ENCODE data around the gene RUSF1.
A peak's percentile ranks its signal among the peaks of the same experiment; 100 is the strongest.
"Not testable (repeated sequence)": the region's sequence is repeated elsewhere in the genome, so short reads cannot be mapped to it uniquely, and the experiment has no call there.

Gene RUSF1

DNA sequence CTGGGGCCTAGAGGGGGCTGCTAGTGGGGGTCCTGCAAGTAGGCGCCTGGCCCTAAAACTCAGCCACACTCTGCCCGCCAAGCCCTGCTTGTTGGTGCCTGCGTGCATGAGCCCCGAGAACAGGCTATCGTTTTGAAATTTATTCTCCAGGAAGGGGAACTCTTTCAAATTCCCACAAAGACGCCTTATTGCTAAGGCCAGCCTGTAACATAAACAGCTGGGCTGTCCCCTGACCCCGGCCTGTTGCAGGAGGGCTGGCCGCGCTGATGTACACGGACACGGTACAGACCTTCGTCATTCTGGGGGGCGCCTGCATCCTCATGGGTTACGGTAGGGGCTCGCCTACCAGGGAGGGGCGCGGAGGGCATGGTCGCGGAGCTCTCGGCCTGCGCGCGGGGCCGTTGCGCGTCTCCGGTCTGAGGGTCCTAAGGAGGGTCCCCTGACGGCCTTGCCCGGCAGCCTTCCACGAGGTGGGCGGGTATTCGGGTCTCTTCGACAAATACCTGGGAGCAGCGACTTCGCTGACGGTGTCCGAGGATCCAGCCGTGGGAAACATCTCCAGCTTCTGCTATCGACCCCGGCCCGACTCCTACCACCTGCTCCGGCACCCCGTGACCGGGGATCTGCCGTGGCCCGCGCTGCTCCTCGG, 21.0 kb downstream of the RUSF1 start:
- peaks cover 18% of the 10 kb centered on the region for H3K4me1 ChIP-seq (ENCODE audit: control insufficient read depth, insufficient read depth, low read length)
- H3K27ac ChIP-seq (ENCODE audit: low read length) = no peak overlapping the region

DNA sequence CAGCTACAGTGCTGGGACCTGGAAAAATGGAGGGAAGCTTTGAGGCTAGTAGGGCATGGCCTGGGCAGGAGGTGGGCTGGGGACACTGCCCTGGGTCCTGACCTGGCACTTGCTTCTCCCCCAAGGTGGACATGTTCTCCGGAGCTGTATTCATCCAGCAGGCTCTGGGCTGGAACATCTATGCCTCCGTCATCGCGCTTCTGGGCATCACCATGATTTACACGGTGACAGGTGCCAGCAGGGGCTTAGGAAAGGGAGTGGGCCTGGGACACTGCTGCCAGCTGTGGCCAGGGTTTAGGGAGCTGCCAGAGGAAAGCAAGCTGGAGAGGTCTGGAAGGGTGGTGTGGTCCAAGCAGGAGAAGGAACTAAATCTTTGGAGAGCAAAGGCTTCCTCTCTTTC, 22.1 kb downstream of the RUSF1 start:
- H3K36me3 ChIP-seq (ENCODE audit: control insufficient read depth in 2 of 2, insufficient read depth in 2 of 2, low read length in 2 of 2) = peaks cover 0 to 6% of the 10 kb centered on the region in 2 donors
- H3K4me1 ChIP-seq (ENCODE audit: control insufficient read depth, insufficient read depth, low read length) = peaks cover 19% of the 10 kb centered on the region
- H3K4me3 ChIP-seq (ENCODE audit: low read length in 2 of 2) = no peak overlapping the region
- no peaks in the 10 kb centered on the region for H3K9me3 ChIP-seq (ENCODE audit: control insufficient read depth in 2 of 2, low read length in 2 of 2)
- peaks cover 25 to 31% of the 10 kb centered on the region in 2 donors for H3K27me3 ChIP-seq (ENCODE audit: control insufficient read depth in 1 of 2, insufficient read depth in 2 of 2, low read length in 2 of 2)
- H3K27ac ChIP-seq (ENCODE audit: low read length) = no peak overlapping the region
- no peak overlapping the region for H3K9ac ChIP-seq (ENCODE audit: low read length in 2 of 2)

More for the DNA sequence above, 21.0 kb downstream of the RUSF1 start:
- H3K36me3 ChIP-seq (ENCODE audit: control insufficient read depth in 2 of 2, insufficient read depth in 2 of 2, low read length in 2 of 2) = peaks cover 6 to 13% of the 10 kb centered on the region in 2 donors
- peaks cover 25 to 31% of the 10 kb centered on the region in 2 donors for H3K27me3 ChIP-seq (ENCODE audit: control insufficient read depth in 1 of 2, insufficient read depth in 2 of 2, low read length in 2 of 2)
- peak overlapping the region in 1 of 2 donors; percentile 8 for H3K9ac ChIP-seq (ENCODE audit: low read length in 2 of 2)
- no peaks in the 10 kb centered on the region for H3K9me3 ChIP-seq (ENCODE audit: control insufficient read depth in 2 of 2, low read length in 2 of 2)
- H3K4me3 ChIP-seq (ENCODE audit: low read length in 2 of 2) = peak overlapping the region; percentile 68 to 76

DNA sequence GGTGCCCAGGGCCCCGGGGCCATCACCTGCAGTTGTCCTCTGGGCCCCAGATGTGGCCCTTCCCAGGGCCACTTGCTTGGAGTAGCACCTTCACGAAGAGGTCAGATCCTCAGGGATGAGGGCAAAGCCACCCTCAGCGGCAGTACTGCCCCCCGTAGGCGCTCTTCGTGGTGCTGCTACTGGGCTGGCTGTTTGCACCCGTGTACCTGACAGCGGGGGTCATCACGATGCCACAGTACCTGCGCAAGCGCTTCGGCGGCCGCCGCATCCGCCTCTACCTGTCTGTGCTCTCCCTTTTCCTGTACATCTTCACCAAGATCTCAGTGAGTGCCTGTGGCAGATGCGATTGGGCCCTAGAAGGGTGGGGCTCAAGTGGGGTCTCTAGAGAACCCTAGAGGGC, 22.6 kb downstream of the RUSF1 start:
- Histone ChIP-seq H3K27me3 (ENCODE audit: control insufficient read depth in 1 of 2, insufficient read depth in 2 of 2, low read length in 2 of 2) (peaks cover 25 to 31% of the 10 kb centered on the region in 2 donors), H3K27ac (ENCODE audit: low read length) (no peak overlapping the region)

DNA sequence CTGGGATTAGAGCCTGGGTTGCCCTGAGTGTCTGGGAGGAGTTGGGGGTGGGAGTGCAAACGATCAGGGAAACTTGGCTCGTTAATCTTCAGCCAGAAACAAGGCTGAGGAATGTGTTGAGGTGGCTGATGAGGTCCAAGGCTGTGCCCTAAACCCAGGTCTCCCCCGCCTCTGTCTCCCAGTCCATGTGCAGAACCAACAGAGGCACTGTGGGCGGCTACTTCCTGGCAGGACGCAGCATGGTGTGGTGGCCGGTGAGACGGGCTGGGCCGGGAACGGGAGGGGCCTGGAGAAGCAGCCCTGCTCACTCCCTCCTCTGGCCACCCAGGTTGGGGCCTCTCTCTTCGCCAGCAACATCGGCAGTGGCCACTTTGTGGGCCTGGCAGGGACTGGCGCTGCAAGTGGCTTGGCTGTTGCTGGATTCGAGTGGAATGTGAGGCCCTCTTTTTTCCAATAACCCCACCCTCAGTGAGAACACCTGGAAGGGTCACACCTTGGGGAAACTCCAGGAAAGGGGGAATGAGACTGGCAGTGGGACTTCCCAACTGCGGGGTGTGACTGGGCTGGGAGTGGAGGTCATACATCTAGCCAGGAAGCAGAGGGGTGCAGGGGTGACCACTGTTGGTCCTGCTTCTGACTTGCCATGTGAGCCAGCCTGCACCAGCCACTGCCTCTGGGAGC, 23.6 kb downstream of the RUSF1 start:
- Histone ChIP-seq H3K9me3 (ENCODE audit: control insufficient read depth in 2 of 2, low read length in 2 of 2) (no peaks in the 10 kb centered on the region), H3K4me1 (ENCODE audit: control insufficient read depth, insufficient read depth, low read length) (peaks cover 22% of the 10 kb centered on the region), H3K27me3 (ENCODE audit: control insufficient read depth in 1 of 2, insufficient read depth in 2 of 2, low read length in 2 of 2) (peaks cover 25 to 31% of the 10 kb centered on the region in 2 donors), H3K36me3 (ENCODE audit: control insufficient read depth in 2 of 2, insufficient read depth in 2 of 2, low read length in 2 of 2) (peaks cover 0 to 2% of the 10 kb centered on the region in 2 donors), H3K27ac (ENCODE audit: low read length) (no peak overlapping the region), H3K9ac (ENCODE audit: low read length in 2 of 2) (no peak overlapping the region), H3K4me3 (ENCODE audit: low read length in 2 of 2) (no peak overlapping the region)

More for the DNA sequence above, 22.6 kb downstream of the RUSF1 start:
- peaks cover 20% of the 10 kb centered on the region for H3K4me1 ChIP-seq (ENCODE audit: control insufficient read depth, insufficient read depth, low read length)
- H3K9me3 ChIP-seq (ENCODE audit: control insufficient read depth in 2 of 2, low read length in 2 of 2) = no peaks in the 10 kb centered on the region
- H3K36me3 ChIP-seq (ENCODE audit: control insufficient read depth in 2 of 2, insufficient read depth in 2 of 2, low read length in 2 of 2) = peaks cover 0 to 4% of the 10 kb centered on the region in 2 donors
- H3K4me3 ChIP-seq (ENCODE audit: low read length in 2 of 2) = no peak overlapping the region
- H3K9ac ChIP-seq (ENCODE audit: low read length in 2 of 2) = no peak overlapping the region

DNA sequence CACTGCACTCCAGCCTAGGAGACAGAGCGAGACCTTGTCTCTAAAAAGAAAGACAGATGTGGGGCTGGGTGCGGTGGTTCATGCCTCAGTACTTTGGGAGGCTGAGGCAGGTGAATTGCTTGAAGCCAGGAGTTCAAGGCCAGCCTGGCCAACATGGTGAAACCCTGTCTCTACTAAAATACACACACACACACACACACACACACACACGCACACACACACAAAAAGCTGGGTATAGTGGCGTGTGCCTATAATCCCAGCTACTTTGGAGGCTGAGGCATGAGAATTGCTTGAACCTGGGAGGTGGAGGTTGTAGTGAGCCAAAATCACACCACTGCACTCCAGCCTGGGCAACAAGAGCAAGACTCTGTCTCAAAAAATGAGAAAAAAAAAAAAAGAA, 24.1 kb downstream of the RUSF1 start:
- H3K36me3 ChIP-seq (ENCODE audit: control insufficient read depth in 2 of 2, insufficient read depth in 2 of 2, low read length in 2 of 2); H3K9ac ChIP-seq (ENCODE audit: low read length in 2 of 2); H3K9me3 ChIP-seq (ENCODE audit: control insufficient read depth in 2 of 2, low read length in 2 of 2); H3K4me3 ChIP-seq (ENCODE audit: low read length in 2 of 2); H3K27ac ChIP-seq (ENCODE audit: low read length): not testable (repeated sequence)
- Histone ChIP-seq H3K4me1 (ENCODE audit: control insufficient read depth, insufficient read depth, low read length) (peaks cover 22% of the 10 kb centered on the region), H3K27me3 (ENCODE audit: control insufficient read depth in 1 of 2, insufficient read depth in 2 of 2, low read length in 2 of 2) (peaks cover 25 to 31% of the 10 kb centered on the region in 2 donors)

DNA sequence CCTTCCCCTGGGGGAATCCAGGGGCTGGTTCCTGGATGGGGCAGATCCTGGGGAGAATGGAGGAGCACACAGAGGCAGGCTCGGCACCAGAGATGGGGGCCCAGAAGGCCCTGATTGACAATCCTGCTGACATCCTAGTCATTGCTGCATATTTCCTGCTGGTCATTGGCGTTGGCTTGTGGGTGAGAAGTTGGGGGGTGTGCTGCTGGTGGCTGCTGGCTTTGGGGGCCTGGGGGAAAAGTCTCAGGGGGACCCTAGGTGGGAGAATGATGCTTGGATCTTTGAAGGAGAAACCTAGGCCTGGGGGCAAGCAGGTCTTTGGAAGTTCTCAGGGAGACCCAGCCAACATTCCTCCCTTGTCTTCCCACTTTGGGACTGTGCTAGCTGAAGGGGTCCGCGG, 25.1 kb downstream of the RUSF1 start, which contains the start of gene SLC5A2:
Gene SLC5A2, plus strand, starts transcription at position 43 of the 400 bp plus-strand sequence. Its CDS starts 14 bp downstream, at position 57.
- peaks cover 14% of the 10 kb centered on the region for H3K4me1 ChIP-seq (ENCODE audit: control insufficient read depth, insufficient read depth, low read length)
- H3K27me3 ChIP-seq (ENCODE audit: control insufficient read depth in 1 of 2, insufficient read depth in 2 of 2, low read length in 2 of 2) = peaks cover 21 to 27% of the 10 kb centered on the region in 2 donors
- no peak within 1 kb of the TSS for H3K4me3 ChIP-seq (ENCODE audit: low read length in 2 of 2)
- H3K36me3 ChIP-seq (ENCODE audit: control insufficient read depth in 2 of 2, insufficient read depth in 2 of 2, low read length in 2 of 2) = peaks cover 0 to 4% of the 10 kb centered on the region in 2 donors
- H3K27ac ChIP-seq (ENCODE audit: low read length) = no peak within 1 kb of the TSS
- no peaks in the 10 kb centered on the region for H3K9me3 ChIP-seq (ENCODE audit: control insufficient read depth in 2 of 2, low read length in 2 of 2)
- no peak within 1 kb of the TSS for H3K9ac ChIP-seq (ENCODE audit: low read length in 2 of 2)

DNA sequence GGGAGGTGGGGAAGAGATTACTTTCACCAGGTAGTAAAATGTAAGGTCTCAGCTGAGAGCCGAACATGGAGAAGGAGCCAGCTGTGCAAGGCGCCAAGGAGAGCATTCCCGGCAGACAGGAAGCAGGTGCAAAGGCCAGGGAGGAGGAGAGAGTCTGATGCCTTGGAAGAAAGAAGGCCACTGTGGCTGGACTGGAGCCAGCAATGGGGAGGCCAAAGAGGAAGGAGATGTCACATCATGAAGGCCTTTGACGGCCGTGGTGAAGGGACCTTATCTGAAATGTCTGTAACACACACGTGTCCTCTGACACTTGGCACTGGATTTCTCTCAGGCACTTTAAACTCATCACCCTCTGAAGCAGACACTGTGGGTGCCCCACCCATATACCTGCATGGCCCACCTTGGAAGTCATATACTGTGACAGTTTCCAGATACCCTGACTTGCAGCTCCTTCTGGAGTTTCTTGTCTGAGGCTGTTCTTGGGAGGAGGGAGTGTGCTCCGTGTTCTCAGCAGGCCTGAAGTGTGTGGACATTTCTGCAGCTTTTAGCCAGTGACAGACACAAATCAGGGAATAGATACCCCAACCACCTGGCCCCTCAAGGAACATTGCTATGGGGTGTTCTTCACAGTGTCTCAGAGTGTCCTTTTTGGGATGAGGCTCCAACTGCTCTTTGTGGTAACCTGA, 27.2 kb downstream of the RUSF1 start:
- Histone ChIP-seq H3K27ac (ENCODE audit: low read length) (peak overlapping the region; percentile 37), H3K27me3 (ENCODE audit: control insufficient read depth in 1 of 2, insufficient read depth in 2 of 2, low read length in 2 of 2) (peaks cover 8 to 10% of the 10 kb centered on the region in 2 donors), H3K4me1 (ENCODE audit: control insufficient read depth, insufficient read depth, low read length) (peaks cover 20% of the 10 kb centered on the region), H3K4me3 (ENCODE audit: low read length in 2 of 2) (no peak overlapping the region), H3K36me3 (ENCODE audit: control insufficient read depth in 2 of 2, insufficient read depth in 2 of 2, low read length in 2 of 2) (peaks cover 4 to 8% of the 10 kb centered on the region in 2 donors), H3K9me3 (ENCODE audit: control insufficient read depth in 2 of 2, low read length in 2 of 2) (no peaks in the 10 kb centered on the region), H3K9ac (ENCODE audit: low read length in 2 of 2) (no peak overlapping the region)

DNA sequence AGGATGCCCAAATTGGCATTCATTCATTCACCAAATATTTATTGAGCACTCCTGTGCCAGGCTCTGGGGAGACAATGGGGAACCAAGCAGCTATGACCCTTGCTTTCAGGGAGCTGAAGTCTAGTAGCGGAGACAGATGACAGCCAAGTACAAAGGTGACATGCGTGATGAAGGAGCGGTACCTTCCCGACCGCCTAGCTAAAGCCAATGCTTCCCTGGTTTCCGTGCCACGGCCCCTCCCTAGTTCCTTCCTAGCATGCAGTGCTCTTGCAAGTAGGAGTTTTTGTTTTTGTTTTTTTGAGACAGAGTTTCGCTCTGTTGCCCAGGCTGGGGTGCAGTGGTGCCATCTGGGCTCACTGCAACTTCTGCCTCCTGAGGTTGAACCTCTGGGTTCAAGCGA, 28.4 kb downstream of the RUSF1 start:
- Histone ChIP-seq H3K4me1 (ENCODE audit: control insufficient read depth, insufficient read depth, low read length) (peaks cover 30% of the 10 kb centered on the region), H3K9me3 (ENCODE audit: control insufficient read depth in 2 of 2, low read length in 2 of 2) (no peaks in the 10 kb centered on the region), H3K27me3 (ENCODE audit: control insufficient read depth in 1 of 2, insufficient read depth in 2 of 2, low read length in 2 of 2) (no peaks in the 10 kb centered on the region), H3K4me3 (ENCODE audit: low read length in 2 of 2) (no peak overlapping the region), H3K9ac (ENCODE audit: low read length in 2 of 2) (no peak overlapping the region), H3K27ac (ENCODE audit: low read length) (peak overlapping the region; percentile 24), H3K36me3 (ENCODE audit: control insufficient read depth in 2 of 2, insufficient read depth in 2 of 2, low read length in 2 of 2) (peaks cover 11 to 17% of the 10 kb centered on the region in 2 donors)

DNA sequence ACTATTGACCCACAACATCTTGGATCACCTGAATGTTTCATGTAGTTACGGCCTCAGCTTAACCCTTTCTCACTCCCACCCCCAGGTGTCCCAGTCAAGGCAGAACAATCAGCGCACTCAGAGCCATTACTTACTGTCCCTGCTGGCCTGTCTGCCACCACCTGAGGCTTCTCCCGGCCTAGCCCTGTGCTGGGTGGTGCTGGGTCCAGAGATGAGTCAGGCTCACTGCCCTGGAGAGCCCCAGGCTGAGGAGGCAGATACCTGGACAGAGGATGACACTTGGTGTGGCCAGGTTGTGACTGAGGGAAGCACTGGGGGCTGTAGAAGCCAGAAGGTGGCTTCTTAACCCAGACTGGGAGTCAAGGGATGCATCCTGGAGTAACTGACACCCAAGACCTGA, 29.2 kb downstream of the RUSF1 start:
- Histone ChIP-seq H3K9me3 (ENCODE audit: control insufficient read depth in 2 of 2, low read length in 2 of 2) (no peaks in the 10 kb centered on the region), H3K36me3 (ENCODE audit: control insufficient read depth in 2 of 2, insufficient read depth in 2 of 2, low read length in 2 of 2) (peaks cover 19 to 24% of the 10 kb centered on the region in 2 donors), H3K9ac (ENCODE audit: low read length in 2 of 2) (no peak overlapping the region), H3K4me1 (ENCODE audit: control insufficient read depth, insufficient read depth, low read length) (peaks cover 37% of the 10 kb centered on the region), H3K27ac (ENCODE audit: low read length) (peak overlapping the region; percentile 24), H3K4me3 (ENCODE audit: low read length in 2 of 2) (no peak overlapping the region), H3K27me3 (ENCODE audit: control insufficient read depth in 1 of 2, insufficient read depth in 2 of 2, low read length in 2 of 2) (no peaks in the 10 kb centered on the region)

DNA sequence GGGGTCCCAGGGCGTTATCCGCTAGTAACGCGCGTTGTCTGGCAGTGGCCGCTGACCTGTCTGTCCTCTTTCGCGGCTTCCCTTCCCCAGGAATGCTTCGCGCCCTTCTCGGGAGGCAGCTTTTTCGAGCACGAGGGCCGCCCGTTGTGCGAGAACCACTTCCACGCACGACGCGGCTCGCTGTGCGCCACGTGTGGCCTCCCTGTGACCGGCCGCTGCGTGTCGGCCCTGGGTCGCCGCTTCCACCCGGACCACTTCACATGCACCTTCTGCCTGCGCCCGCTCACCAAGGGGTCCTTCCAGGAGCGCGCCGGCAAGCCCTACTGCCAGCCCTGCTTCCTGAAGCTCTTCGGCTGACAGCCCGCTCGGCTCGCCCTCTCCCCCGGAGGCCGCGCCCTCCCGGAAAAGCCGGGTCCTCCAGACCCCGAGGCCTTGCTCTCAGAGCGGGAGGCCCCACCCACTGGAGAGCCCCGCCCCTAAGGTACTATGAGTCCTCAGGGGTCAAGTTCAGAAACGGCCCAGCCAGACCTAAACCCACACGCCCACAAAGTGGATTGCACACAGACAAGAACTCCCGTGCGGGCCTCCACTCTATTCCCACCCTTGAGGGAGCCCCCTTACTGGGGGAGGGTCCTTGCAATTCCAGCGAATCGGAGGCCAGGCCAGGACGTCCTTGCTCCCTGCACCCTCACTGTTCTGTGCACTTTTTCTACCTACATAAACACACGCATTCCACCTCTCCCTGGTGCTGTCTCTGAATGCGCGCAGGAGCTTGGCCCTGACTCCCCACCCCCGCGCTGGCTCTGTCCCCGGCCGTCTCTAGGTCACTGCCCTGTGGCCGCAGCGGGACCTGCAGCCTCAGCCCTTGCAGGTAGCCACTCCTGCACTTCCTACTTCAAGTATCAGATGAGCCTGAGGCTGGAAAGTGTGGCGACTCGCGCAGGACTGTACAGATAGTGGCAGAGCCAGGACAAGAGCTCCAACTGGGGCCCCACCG, 30.7 kb downstream of the RUSF1 start:
- Histone ChIP-seq H3K9ac (ENCODE audit: low read length in 2 of 2) (no peak overlapping the region), H3K36me3 (ENCODE audit: control insufficient read depth in 2 of 2, insufficient read depth in 2 of 2, low read length in 2 of 2) (peaks cover 24 to 32% of the 10 kb centered on the region in 2 donors), H3K4me3 (ENCODE audit: low read length in 2 of 2) (peak overlapping the region in 1 of 2 donors; percentile 29), H3K9me3 (ENCODE audit: control insufficient read depth in 2 of 2, low read length in 2 of 2) (no peaks in the 10 kb centered on the region), H3K27me3 (ENCODE audit: control insufficient read depth in 1 of 2, insufficient read depth in 2 of 2, low read length in 2 of 2) (no peaks in the 10 kb centered on the region), H3K4me1 (ENCODE audit: control insufficient read depth, insufficient read depth, low read length) (peaks cover 49% of the 10 kb centered on the region), H3K27ac (ENCODE audit: low read length) (peak overlapping the region; percentile 37)

All from stomach smooth muscle (tissue), 2 donors.